K562 (cell line): ENCODE data around the gene TPRX2.

Experiments
- ARID3B ChIP-seq: fragments of 250-450 bp; sonication (Bioruptor Pico); IDR thresholded peaks from 2 replicates; pipeline ENCODE4 v1.4.0; 2020; ENCODE audit warnings: borderline replicate concordance
- EP300 ChIP-seq: IDR thresholded peaks from 2 replicates; pipeline ENCODE4 v1.6.1; 2012; ENCODE audit warnings: low read length, improper control_type of control experiment
- EZH2 ChIP-seq: IDR thresholded peaks from 2 replicates; pipeline ENCODE4 v1.6.1; 2012; ENCODE audit warnings: low read depth, mild to moderate bottlenecking, inconsistent platforms, low read length, borderline replicate concordance
- MCM2 ChIP-seq: fragments of 450-650 bp; IDR thresholded peaks from 2 replicates; pipeline ENCODE4 v1.6.1; 2017; ENCODE audit warnings: low read depth, mild to moderate bottlenecking
- POLR2AphosphoS5 ChIP-seq: IDR thresholded peaks from 2 replicates; pipeline ENCODE4 v1.6.1; 2011; ENCODE audit warnings: mild to moderate bottlenecking, low read depth, low read length, moderate library complexity; ENCODE audit not compliant: control insufficient read depth, insufficient read depth

DNA sequence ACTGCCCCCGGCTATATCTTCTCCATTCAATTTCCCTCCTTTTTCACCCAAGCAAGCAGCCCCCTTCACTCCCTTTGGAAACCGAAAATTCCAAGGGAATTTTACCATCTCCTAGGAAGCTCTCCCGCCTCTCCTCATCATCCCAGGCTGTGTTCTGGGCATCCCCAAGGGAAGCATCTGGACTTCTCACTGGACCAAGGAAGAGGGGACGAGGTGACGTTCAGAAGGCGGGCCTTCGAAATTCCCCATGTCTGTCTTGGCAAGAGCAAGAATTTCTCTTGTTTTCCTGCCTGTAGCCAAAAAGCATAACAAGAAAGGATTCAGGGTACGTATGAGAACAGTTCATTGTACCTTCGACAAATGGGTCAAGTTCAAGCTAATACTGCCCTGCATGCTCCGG lies 6.1 kb downstream of the TPRX2 start:
- TF ChIP-seq EP300 (no peak), EZH2 (no peak), MCM2 (no peak), ARID3B (CRISPR knock-in tag) (no peak), POLR2AphosphoS5 (no peak)
